Right lobe of liver (tissue), 4 donors: ENCODE data around the gene ADIPOR2.

Source experiments
- POLR2A ChIP-seq: fragments of 450-650 bp; IDR thresholded peaks from one replicate; pipeline ENCODE4 v1.6.1; 2017; ENCODE audit warnings: antibody characterized with exemption, mild to moderate bottlenecking
- TF ChIP-seq, protein P1 (sequence below), 4 donors: fragments of 200-600 bp in 3 of 4; fragments of 450-650 bp in 1 of 4; IDR thresholded peaks; one replicate each; pipeline versions ENCODE4 v1.5.1 to v1.8.0; 2016 to 2022; ENCODE audit warnings: antibody characterized with exemption in 4 of 4, mild to moderate bottlenecking in 2 of 4
- donor health status: DM: no; HTN: no; CAD: no.
- donor health status: DM: no; HTN: no; CAD: no.
- donor health status: DM: no; HTN: yes; CAD: no.

DNA sequence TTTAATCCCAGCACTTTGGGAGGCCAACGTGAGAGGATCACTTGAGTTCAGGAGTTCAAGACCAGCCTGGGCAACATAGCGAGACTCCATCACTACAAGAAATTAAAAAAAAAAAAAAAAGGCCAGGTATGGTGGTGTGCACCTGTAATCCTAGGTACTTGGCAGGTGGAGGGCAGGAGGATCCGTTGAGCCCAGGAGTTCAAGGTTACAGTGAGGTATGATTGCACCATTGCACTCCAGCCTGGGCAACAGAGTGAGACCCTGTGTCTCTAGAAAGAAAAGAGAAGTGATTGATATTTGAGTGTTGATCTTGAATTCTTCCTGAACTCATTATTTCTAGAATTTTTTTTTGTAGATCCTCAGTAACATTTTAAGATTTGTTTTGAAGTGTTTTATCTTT, 59.4 kb downstream of the ADIPOR2 start:
- TF ChIP-seq POLR2A = no peak
- TF ChIP-seq, protein P1, sequence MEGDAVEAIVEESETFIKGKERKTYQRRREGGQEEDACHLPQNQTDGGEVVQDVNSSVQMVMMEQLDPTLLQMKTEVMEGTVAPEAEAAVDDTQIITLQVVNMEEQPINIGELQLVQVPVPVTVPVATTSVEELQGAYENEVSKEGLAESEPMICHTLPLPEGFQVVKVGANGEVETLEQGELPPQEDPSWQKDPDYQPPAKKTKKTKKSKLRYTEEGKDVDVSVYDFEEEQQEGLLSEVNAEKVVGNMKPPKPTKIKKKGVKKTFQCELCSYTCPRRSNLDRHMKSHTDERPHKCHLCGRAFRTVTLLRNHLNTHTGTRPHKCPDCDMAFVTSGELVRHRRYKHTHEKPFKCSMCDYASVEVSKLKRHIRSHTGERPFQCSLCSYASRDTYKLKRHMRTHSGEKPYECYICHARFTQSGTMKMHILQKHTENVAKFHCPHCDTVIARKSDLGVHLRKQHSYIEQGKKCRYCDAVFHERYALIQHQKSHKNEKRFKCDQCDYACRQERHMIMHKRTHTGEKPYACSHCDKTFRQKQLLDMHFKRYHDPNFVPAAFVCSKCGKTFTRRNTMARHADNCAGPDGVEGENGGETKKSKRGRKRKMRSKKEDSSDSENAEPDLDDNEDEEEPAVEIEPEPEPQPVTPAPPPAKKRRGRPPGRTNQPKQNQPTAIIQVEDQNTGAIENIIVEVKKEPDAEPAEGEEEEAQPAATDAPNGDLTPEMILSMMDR (IDR thresholded peaks at IDR 0.05) = no peak
